ENCODE data around the gene ALX3.
A peak's percentile ranks its signal among the peaks of the same experiment; 100 is the strongest.

ALX3 gene

GRCh38 chr1:110112143-110112542, 41.7 kb upstream of the ALX3 start, which contains the start of gene UBL4B:
Gene UBL4B, plus strand, starts transcription at chr1:110112443. Its CDS starts 92 bp downstream, at chr1:110112535.
- no peak for DNase-seq (ENCODE audit: low read depth)
- TF ChIP-seq, protein P1, sequence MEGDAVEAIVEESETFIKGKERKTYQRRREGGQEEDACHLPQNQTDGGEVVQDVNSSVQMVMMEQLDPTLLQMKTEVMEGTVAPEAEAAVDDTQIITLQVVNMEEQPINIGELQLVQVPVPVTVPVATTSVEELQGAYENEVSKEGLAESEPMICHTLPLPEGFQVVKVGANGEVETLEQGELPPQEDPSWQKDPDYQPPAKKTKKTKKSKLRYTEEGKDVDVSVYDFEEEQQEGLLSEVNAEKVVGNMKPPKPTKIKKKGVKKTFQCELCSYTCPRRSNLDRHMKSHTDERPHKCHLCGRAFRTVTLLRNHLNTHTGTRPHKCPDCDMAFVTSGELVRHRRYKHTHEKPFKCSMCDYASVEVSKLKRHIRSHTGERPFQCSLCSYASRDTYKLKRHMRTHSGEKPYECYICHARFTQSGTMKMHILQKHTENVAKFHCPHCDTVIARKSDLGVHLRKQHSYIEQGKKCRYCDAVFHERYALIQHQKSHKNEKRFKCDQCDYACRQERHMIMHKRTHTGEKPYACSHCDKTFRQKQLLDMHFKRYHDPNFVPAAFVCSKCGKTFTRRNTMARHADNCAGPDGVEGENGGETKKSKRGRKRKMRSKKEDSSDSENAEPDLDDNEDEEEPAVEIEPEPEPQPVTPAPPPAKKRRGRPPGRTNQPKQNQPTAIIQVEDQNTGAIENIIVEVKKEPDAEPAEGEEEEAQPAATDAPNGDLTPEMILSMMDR (conservative IDR thresholded peaks at IDR 0.05; ENCODE audit: low read depth, low read length) = no peak
- no peak within 1 kb of the TSS for H3K4me3 ChIP-seq (ENCODE audit: low read length)

DNA sequence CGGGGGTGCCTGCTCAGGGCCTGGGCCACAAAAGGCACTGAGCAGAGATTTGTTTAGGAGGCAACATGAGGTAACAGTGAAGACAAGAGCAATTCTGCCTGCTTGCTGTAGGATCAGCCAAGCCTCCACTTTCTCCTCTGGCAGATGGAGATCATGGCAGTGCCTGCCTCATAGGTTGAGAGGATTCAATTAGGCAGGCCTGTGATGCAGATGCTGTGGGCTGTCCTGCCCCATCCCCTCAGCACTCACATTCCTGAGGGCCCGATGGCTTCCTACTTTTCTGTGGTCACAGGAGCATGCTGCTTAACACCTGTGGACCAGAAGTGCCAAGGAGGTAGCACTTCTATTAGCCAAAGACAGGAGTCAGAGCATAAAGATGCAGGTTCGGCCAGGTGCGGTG, 40.6 kb upstream of the ALX3 start:
- TF ChIP-seq, protein P1 (conservative IDR thresholded peaks at IDR 0.05; ENCODE audit: low read depth, low read length) = no peak
- no peak for DNase-seq (ENCODE audit: low read depth)

GRCh38 chr1:110107867-110108469, 37.5 kb upstream of the ALX3 start:
- TF ChIP-seq, protein P1 (conservative IDR thresholded peaks at IDR 0.05; ENCODE audit: low read depth, low read length) = no peak
- no peak overlapping the region for H3K4me3 ChIP-seq (ENCODE audit: low read length)
- no peak for DNase-seq (ENCODE audit: low read depth)

More for the DNA sequence above, 40.6 kb upstream of the ALX3 start:
- no peak overlapping the region for H3K4me3 ChIP-seq (ENCODE audit: low read length)

- H3K4me3 ChIP-seq (ENCODE audit: low read length) = no peak overlapping the region
- no peak for DNase-seq (ENCODE audit: low read depth)
These were observed 35.8 kb upstream of the ALX3 start for GRCh38 chr1:110106013-110106941.

GRCh38 chr1:110102081-110102480, 31.6 kb upstream of the ALX3 start:
- no peak for DNase-seq (ENCODE audit: low read depth)

More at GRCh38 chr1:110106013-110106941, 35.8 kb upstream of the ALX3 start:
- TF ChIP-seq, protein P1 (conservative IDR thresholded peaks at IDR 0.05; ENCODE audit: low read depth, low read length) = peak; percentile 97

DNA sequence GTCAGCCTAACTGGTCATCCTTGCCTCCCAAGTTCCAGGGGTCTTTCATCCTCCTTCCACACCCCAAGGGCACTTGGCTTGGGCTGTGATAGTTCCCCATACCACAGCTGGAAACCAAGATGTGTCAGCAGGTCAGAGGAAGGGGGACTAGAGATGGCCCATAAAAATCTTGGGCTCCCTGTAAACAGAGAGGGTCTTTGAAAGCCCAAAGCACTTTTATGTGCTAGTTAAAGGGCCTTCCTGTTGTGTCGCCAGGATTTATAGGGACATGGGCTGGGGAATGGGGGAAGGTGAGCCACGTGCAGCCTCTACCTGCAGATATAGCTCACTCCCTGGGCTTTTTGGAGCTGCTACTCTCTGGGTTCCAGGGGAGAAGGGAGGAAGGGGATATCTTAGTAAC, 29.9 kb upstream of the ALX3 start:
- no peak overlapping the region for H3K4me3 ChIP-seq (ENCODE audit: low read length)
- TF ChIP-seq, protein P1 (conservative IDR thresholded peaks at IDR 0.05; ENCODE audit: low read depth, low read length) = no peak
- DNase-seq (ENCODE audit: low read depth) = no peak

More at GRCh38 chr1:110102081-110102480, 31.6 kb upstream of the ALX3 start:
- no peak overlapping the region for H3K4me3 ChIP-seq (ENCODE audit: low read length)
- TF ChIP-seq, protein P1 (conservative IDR thresholded peaks at IDR 0.05; ENCODE audit: low read depth, low read length) = no peak

Data from retinal pigment epithelial cell (primary cell).